Measurements from ENCODE around the gene LAX1. TPM values are rescaled to one million over a fixed set of nuclear protein-coding genes. Genes with fewer than 3 reads are reported as not detected.

LAX1 gene
- total RNA-seq, 1 donor from 2014 or later: 0.40 TPM

DNA sequence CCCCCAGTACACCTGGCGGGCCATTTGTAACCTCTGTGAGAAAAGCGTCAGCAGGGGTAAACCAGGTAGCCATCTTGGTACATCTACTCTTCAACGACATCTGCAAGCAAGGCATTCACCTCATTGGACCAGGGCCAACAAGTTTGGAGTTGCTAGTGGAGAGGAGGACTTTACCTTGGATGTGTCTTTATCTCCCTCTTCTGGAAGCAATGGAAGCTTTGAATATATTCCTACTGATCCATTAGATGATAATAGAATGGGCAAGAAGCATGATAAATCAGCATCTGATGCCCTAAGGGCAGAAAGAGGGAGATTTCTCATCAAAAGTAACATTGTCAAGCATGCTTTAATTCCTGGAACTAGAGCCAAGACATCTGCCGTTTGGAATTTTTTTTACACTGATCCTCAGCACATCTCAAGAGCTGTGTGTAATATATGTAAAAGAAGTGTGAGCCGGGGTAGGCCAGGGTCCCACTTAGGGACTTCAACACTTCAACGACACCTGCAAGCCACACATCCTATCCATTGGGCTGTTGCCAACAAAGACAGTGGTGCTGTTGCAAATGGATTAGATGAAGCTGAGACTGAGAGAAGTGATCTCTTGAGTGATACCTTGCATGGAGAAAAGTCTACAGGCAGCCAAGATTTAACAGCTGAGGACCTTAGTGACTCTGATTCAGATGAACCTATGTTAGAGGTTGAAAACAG is 33.1 kb downstream of the LAX1 start:
- no peak for DNase-seq (ENCODE audit: low spot score)
- intact Hi-C loops (cut with DNase I): loop anchor here (5.0 kb wide), 1 partner anchor 171 kb away; the partner anchor contains the start of gene ATP2B4

GRCh38 chr1:203799157-203799556 is 34.2 kb downstream of the LAX1 start:
- intact Hi-C loops (cut with DNase I): loop anchor here (5.0 kb wide), 1 partner anchor 172 kb away; the partner anchor contains the start of gene ATP2B4
- DNase-seq (ENCODE audit: low spot score): no peak

GRCh38 chr1:203799971-203800370 is 35.0 kb downstream of the LAX1 start:
- intact Hi-C loops (cut with DNase I): loop anchor here (5.0 kb wide), 1 partner anchor 173 kb away; the partner anchor contains the start of gene ATP2B4

DNA sequence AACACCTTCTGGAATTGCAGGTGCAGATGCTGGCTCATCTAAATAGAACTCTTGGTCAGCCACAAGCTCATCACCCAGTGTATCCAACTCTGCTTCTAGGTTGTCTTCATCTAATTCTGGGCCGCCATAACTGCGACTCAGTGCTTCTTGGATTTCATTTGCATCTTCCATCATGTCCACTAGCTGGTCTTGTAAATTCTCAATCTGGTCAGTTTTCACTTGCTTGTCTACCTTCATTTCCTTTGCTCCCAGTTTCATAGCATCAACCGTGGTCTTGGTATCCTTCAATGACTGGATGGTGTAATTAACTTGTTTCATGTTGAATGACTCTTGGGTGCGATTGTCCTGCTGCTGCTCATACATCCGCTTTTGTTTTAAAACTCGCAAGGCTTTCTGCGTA is 40.7 kb downstream of the LAX1 start:
- no peak for DNase-seq (ENCODE audit: low spot score)
- intact Hi-C loops (cut with DNase I): no loop called here

More at GRCh38 chr1:203799971-203800370, 35.0 kb downstream of the LAX1 start:
- no peak for DNase-seq (ENCODE audit: low spot score)

DNA sequence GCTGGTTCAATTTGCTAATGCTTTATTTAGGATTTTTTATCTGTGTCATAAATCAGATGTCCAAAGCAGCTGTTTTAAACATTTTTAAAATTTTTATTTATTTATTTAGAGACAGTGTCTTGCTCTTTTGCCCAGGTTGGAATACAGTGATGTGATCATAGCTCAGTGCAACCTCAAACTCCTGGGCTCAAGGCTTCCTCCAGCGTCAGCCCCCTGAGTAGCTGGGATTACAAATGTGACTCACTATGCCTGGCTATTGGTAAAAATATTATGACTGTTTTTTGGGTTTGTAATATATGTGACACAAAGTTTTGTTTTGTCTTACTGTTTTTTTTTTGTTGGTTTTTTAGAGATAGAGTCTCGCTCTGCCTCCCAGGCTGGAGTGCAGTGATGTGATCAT is 42.2 kb downstream of the LAX1 start:
- intact Hi-C loops (cut with DNase I): no loop called here
- DNase-seq (ENCODE audit: low spot score): no peak

DNA sequence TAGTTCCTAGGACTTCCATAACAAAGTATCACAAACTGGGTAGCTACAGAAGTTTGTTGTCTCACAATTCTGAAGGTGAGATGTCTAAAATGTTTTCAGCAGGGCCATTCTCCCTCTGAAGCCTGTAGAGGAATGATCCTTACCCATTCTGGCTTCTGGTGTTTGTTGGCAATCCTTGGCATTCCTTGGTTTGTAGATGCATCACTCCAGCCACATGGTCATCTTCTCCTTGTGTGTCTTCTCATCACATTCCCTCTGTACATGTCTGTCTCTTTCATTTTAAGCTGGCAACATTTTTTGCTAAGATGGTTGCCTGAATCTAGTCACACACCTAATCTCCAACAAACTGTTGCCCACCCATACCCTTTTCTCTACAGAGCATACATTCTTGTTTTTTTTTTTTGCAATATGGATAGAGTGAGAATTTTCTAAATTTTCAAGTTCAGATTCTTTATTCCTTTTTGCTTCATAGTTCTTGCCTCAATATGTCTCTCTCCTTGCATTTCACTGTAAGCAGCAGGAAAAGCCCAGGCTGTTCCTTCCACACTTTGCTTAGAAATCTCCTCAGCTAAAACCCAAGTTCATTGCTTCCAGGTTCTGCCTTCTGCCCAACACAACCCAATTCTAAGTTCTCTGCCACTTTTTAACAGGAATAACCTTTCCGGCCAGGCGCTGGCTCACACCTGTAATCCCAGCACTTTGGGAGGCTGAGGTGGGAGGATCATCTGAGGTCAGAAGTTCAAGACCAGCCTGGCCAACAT is 48.8 kb downstream of the LAX1 start:
- intact Hi-C loops (cut with DNase I): no loop called here

GRCh38 chr1:203818399-203818798 is 53.4 kb downstream of the LAX1 start:
- intact Hi-C loops (cut with DNase I): no loop called here
- DNase-seq (ENCODE audit: low spot score): no peak

More for the DNA sequence above, 48.8 kb downstream of the LAX1 start:
- DNase-seq (ENCODE audit: low spot score): no peak

DNA sequence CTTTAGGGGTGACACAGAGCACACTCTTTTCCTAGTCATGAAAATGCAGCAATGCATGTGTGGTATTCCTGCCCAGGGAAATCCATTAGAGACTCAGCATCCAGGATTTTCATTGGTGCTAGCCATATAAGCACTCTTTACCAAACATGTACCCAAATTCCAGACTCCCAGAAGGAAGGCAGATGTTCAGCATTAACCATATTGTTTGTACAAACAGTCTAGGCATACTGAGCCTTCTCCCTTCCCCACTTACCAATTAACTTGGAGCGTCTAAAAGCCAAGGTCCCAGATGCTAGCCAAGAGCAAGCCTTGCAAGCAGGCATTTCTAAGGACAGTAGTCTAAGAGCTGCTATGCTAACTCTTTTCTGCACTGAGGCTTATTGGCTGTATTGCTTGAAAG is 58.3 kb downstream of the LAX1 start:
- intact Hi-C loops (cut with DNase I): no loop called here
- no peak for DNase-seq (ENCODE audit: low spot score)

Other genes with a start within 250 kb of the LAX1 start
- gene ATP2B4, start 138.4 kb upstream of the LAX1 start, total RNA-seq: 227 TPM
- gene ZBED6, start 30.4 kb downstream of the LAX1 start, total RNA-seq: 18.4 TPM
- gene ZC3H11A, start 30.4 kb downstream of the LAX1 start, total RNA-seq: 46.9 TPM
- gene SNRPE, start 96.4 kb downstream of the LAX1 start, total RNA-seq: 47.8 TPM